Spleen (tissue), 11 donors: Measurements from ENCODE around the gene SLC24A3. TPM values are rescaled to one million over a fixed set of nuclear protein-coding genes. Genes with fewer than 3 reads are reported as not detected.

Experiments
- DNase-seq: peaks from one replicate; pipeline ENCODE4 v3.0.0-alpha.2; 2020
- H3K27ac ChIP-seq, 8 donors: fragments of 200-600 bp; sonication (generic) in 7 of 8; 1 replicate in 4 of 8; 2 replicates in 4 of 8; pipeline versions ENCODE4 v1.5.0 to v1.8.0; 2016 to 2021; ENCODE audit warnings: inconsistent platforms in 4 of 8, mild to moderate bottlenecking in 4 of 8, moderate library complexity in 1 of 8
- H3K27me3 ChIP-seq, 7 donors: fragments of 200-600 bp; sonication (generic) in 6 of 7; replicated peaks in 1 of 7; 1 replicate in 4 of 7; 2 replicates in 3 of 7; pipeline versions ENCODE4 v1.5.0 to v1.8.0; 2016 to 2021; ENCODE audit warnings: inconsistent platforms in 3 of 7, mild to moderate bottlenecking in 1 of 7
- H3K36me3 ChIP-seq, 6 donors: fragments of 200-600 bp; sonication (generic) in 5 of 6; 1 replicate in 4 of 6; 2 replicates in 2 of 6; pipeline versions ENCODE4 v1.5.0 to v1.8.0; 2016 to 2021; ENCODE audit warnings: inconsistent platforms in 2 of 6
- H3K4me1 ChIP-seq, 6 donors: fragments of 200-600 bp; sonication (generic) in 5 of 6; 1 replicate in 3 of 6; 2 replicates in 3 of 6; pipeline versions ENCODE4 v1.5.0 to v1.8.0; 2016 to 2021; ENCODE audit warnings: inconsistent platforms in 3 of 6
- H3K4me3 ChIP-seq, 8 donors: fragments of 200-600 bp; sonication (generic) in 7 of 8; 1 replicate in 4 of 8; 2 replicates in 4 of 8; pipeline versions ENCODE4 v1.5.0 to v1.8.0; 2016 to 2021; ENCODE audit warnings: inconsistent platforms in 4 of 8, mild to moderate bottlenecking in 4 of 8, moderate library complexity in 2 of 8
- H3K9me3 ChIP-seq, 8 donors: fragments of 200-600 bp; sonication (generic) in 7 of 8; 1 replicate in 4 of 8; 2 replicates in 4 of 8; pipeline versions ENCODE4 v1.5.0 to v1.8.0; 2016 to 2021; ENCODE audit warnings: inconsistent platforms in 4 of 8
- POLR2A ChIP-seq, 3 donors: fragments of 450-650 bp; IDR thresholded peaks; one replicate each; pipeline ENCODE4 v1.5.1; 2017; ENCODE audit warnings: antibody characterized with exemption in 3 of 3, mild to moderate bottlenecking in 1 of 3
- POLR2AphosphoS5 ChIP-seq, 3 donors: sonication (generic); formaldehyde crosslinking; IDR thresholded peaks; one replicate each; pipeline ENCODE4 v1.5.1; 2017; ENCODE audit warnings: antibody characterized with exemption in 3 of 3
- WGBS, 5 donors: extraction: QIAGEN DNeasy Blood & Tissue Kit in 3 of 5; methylation state at CpG; one replicate each; pipeline versions ENCODE4 v1.1.5 to v1.1.7; 2013 to 2018; 5-methylcytosine and 5-hydroxymethylcytosine counted together
- intact Hi-C: fragments of 100-400 bp; cut with DNase I; formaldehyde crosslinking; loops from one replicate; pipeline ENCODE4 v1.15.0; 2023; ENCODE audit warnings: low total_unique reads
- polyA plus RNA-seq, 3 donors: library from polyadenylated mRNA; stranded (reverse); fragments of 200-250 nt; gene quantifications; one replicate each; pipeline ENCODE4 v1.2.1, GENCODE V29; 2013
- total RNA-seq, 7 donors: library from RNA; depleted of rRNA in 3 of 7; stranded (reverse); fragments of >200 nt in 3 of 7; fragmentation: NEBNext Ultra II Directional in 4 of 7; extraction: Animal tissue kit (Norgen Biotek cat#: 25700) in 4 of 7; gene quantifications; one replicate each; pipeline versions ENCODE4 v1.1.0 to v1.2.1, GENCODE V29; 2016 to 2021
- TF ChIP-seq, protein P1 (sequence below), 11 experiments: fragments of 200-600 bp in 7 of 11; fragments of 450-650 bp in 4 of 11; sonication (generic) in 4 of 11; IDR thresholded peaks in 8 of 11; conservative IDR thresholded peaks in 3 of 11; 1 replicate in 7 of 11; 2 replicates in 4 of 11; pipeline versions ENCODE4 v1.4.0 to v1.8.0; 2016 to 2021; ENCODE audit warnings: antibody characterized with exemption in 11 of 11, inconsistent platforms in 4 of 11, mild to moderate bottlenecking in 1 of 11
- donor health status: healthy with polysubstance abuse.
- donor health status: DM: no; HTN: no; CAD: no; lungs with moderate emphysema.
- donor health status: DM: no; HTN: no; CAD: no.
- donor health status: Bipolar disorder and iron deficiency.
- donor health status: healthy.
- donor health status: DM: no; HTN: no; CAD: no.
- donor health status: DM: yes; HTN: yes; CAD: no.

The SLC24A3 gene
- total and polyA plus RNA-seq, 10 donors: 0.37 to 3.9 (median 2.6) TPM

DNA sequence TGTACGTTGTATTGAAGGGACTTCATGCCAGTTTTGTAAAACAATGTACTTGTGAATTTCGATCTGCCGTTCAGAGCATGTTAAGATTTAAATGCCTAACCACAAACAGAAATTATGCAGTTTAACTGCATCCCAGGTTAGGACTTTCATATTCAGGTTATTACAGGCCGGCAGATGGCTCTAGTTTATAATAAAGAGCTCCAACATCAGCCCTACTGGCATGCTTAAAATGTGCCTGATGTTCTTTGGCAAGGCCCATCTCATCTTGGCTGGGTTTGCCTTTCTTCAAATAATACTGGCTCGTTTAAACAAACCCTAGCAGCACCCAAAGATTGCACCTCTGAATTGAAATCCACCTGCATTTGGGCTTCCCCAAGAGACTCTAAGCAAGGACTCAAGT is 376.3 kb downstream of the SLC24A3 start:
- Histone ChIP-seq H3K27me3 (no peaks in the 10 kb centered on the region), H3K9me3 (no peaks in the 10 kb centered on the region), H3K4me1 (no peaks in the 10 kb centered on the region), H3K27ac (no peak overlapping the region), H3K4me3 (no peak overlapping the region), H3K36me3 (no peaks in the 10 kb centered on the region)
- intact Hi-C loops: no loop called here
- DNase-seq: no peak
- TF ChIP-seq POLR2AphosphoS5 (IDR thresholded peaks at IDR 0.05): no peak
- TF ChIP-seq, protein P1, sequence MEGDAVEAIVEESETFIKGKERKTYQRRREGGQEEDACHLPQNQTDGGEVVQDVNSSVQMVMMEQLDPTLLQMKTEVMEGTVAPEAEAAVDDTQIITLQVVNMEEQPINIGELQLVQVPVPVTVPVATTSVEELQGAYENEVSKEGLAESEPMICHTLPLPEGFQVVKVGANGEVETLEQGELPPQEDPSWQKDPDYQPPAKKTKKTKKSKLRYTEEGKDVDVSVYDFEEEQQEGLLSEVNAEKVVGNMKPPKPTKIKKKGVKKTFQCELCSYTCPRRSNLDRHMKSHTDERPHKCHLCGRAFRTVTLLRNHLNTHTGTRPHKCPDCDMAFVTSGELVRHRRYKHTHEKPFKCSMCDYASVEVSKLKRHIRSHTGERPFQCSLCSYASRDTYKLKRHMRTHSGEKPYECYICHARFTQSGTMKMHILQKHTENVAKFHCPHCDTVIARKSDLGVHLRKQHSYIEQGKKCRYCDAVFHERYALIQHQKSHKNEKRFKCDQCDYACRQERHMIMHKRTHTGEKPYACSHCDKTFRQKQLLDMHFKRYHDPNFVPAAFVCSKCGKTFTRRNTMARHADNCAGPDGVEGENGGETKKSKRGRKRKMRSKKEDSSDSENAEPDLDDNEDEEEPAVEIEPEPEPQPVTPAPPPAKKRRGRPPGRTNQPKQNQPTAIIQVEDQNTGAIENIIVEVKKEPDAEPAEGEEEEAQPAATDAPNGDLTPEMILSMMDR (IDR thresholded peaks at IDR 0.05 in 8 of 11, conservative IDR thresholded peaks at IDR 0.05 in 3 of 11): no peak
- TF ChIP-seq POLR2A (IDR thresholded peaks at IDR 0.05): no peak
- 59 to 87% (median 78%) methylated on average over 5 of the region's 5 CpGs for WGBS, 5 donors

DNA sequence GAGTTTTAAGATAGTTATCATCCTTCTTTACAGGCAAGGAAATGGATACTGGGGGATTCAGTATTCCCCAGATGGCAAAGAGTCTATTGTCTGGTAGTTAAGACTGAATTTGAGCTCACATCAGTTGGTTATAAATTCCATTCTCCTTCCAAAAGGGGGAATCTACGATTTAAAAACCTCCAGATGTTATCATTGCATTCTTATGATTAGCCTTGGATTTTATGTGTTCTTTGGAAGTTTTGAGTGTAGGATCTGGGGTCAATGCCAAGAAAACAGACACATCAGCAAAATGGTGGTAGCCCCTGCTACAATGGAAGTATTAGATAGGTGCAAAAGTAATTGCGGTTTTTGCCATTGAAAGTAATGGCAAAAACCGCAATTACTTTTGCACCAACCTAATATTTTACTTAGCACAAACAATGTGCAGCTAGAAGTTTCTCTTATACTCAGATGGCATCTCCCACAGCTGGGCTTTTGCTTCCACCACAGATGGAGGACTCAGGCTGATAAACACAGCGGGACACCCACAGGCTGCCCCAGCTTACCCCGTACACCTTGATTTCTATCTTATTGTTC is 377.4 kb downstream of the SLC24A3 start:
- H3K4me3 ChIP-seq: no peak overlapping the region
- H3K36me3 ChIP-seq: no peaks in the 10 kb centered on the region
- H3K27me3 ChIP-seq: no peaks in the 10 kb centered on the region
- intact Hi-C loops: no loop called here
- no peaks in the 10 kb centered on the region for H3K9me3 ChIP-seq
- no peak overlapping the region for H3K27ac ChIP-seq
- no peak for DNase-seq
- TF ChIP-seq POLR2A (IDR thresholded peaks at IDR 0.05) (no peak), POLR2AphosphoS5 (IDR thresholded peaks at IDR 0.05) (no peak)
- TF ChIP-seq, protein P1 (IDR thresholded peaks at IDR 0.05 in 8 of 11, conservative IDR thresholded peaks at IDR 0.05 in 3 of 11): no peak
- 84 to 96% (median 94%) methylated on average over 5 of the region's 5 CpGs for WGBS, 5 donors
- H3K4me1 ChIP-seq: no peaks in the 10 kb centered on the region

DNA sequence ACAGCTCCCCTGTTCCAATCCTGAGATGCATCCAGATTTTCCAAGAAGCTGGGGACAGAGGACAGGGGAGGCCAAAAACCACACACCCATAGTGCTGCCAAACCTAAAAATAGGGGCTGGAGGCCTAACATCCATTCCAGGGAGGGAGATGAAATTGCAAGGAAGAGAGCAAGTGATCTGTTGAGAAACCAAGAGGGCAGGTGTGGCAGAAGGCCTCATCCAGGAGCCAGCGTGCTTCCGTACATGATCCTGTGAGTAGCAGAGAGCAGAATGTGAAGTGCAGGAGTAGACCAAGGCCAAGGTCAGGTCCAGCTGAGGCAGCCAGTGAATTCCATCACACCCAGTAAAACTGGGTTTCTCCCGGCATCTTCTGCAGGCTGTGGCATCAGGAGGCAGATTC is 377.9 kb downstream of the SLC24A3 start:
- Histone ChIP-seq H3K4me1 (no peaks in the 10 kb centered on the region), H3K27me3 (no peaks in the 10 kb centered on the region), H3K27ac (no peak overlapping the region), H3K4me3 (no peak overlapping the region), H3K36me3 (no peaks in the 10 kb centered on the region), H3K9me3 (no peaks in the 10 kb centered on the region)
- intact Hi-C loops: no loop called here
- 81 to 98% (median 88%) methylated on average over 3 of the region's 3 CpGs for WGBS, 5 donors
- TF ChIP-seq, protein P1 (IDR thresholded peaks at IDR 0.05 in 8 of 11, conservative IDR thresholded peaks at IDR 0.05 in 3 of 11): no peak
- no peak for TF ChIP-seq POLR2A (IDR thresholded peaks at IDR 0.05)
- TF ChIP-seq POLR2AphosphoS5 (IDR thresholded peaks at IDR 0.05): no peak
- DNase-seq: no peak

DNA sequence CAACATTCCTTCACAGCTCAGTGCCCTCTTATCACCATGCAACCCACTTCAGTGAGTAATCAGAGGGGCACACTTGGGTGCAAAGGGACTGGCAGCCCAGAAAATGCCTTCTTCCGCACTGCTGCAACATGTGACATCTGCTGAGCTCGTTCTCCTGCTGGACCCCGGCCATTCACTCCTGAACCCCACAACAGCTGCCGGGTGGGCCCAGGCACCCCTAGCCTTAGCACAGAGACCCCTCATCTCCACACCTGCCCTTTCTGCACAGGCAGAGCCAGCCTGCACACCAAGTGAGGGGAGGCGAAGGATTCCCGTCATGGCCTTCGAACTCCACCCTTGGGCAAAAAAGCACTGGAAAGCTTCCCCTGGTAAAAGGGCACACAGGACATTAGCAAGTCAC is 381.3 kb downstream of the SLC24A3 start:
- no peaks in the 10 kb centered on the region for H3K36me3 ChIP-seq
- no peaks in the 10 kb centered on the region for H3K9me3 ChIP-seq
- H3K27me3 ChIP-seq: no peaks in the 10 kb centered on the region
- WGBS, 5 donors: 85 to 97% (median 95%) methylated on average over 7 of the region's 7 CpGs
- DNase-seq: no peak
- H3K4me1 ChIP-seq: no peaks in the 10 kb centered on the region
- H3K4me3 ChIP-seq: no peak overlapping the region
- TF ChIP-seq POLR2AphosphoS5 (IDR thresholded peaks at IDR 0.05) (no peak), POLR2A (IDR thresholded peaks at IDR 0.05) (no peak)
- TF ChIP-seq, protein P1 (IDR thresholded peaks at IDR 0.05 in 8 of 11, conservative IDR thresholded peaks at IDR 0.05 in 3 of 11): no peak
- intact Hi-C loops: no loop called here
- H3K27ac ChIP-seq: no peak overlapping the region
